DMS153 treated with DMSO at 0.1 percent for 48 hours (cell line): Measurements from ENCODE around the gene NCOR1.
"Not testable (repeated sequence)": the region's sequence is repeated elsewhere in the genome, so short reads cannot be mapped to it uniquely, and the experiment has no call there.

Experiments
- DNase-seq: peaks from one replicate; lab custom pipeline; 2025; ENCODE audit not compliant: unreplicated experiment; lab: John Stamatoyannopoulos, UW

The NCOR1 gene

GRCh38 chr17:16215965-16216316 is 607 bp upstream of the NCOR1 start:
- DNase-seq: peak; percentile 37

GRCh38 chr17:16215002-16215272 is 397 bp downstream of the NCOR1 start:
- no peak for DNase-seq

DNA sequence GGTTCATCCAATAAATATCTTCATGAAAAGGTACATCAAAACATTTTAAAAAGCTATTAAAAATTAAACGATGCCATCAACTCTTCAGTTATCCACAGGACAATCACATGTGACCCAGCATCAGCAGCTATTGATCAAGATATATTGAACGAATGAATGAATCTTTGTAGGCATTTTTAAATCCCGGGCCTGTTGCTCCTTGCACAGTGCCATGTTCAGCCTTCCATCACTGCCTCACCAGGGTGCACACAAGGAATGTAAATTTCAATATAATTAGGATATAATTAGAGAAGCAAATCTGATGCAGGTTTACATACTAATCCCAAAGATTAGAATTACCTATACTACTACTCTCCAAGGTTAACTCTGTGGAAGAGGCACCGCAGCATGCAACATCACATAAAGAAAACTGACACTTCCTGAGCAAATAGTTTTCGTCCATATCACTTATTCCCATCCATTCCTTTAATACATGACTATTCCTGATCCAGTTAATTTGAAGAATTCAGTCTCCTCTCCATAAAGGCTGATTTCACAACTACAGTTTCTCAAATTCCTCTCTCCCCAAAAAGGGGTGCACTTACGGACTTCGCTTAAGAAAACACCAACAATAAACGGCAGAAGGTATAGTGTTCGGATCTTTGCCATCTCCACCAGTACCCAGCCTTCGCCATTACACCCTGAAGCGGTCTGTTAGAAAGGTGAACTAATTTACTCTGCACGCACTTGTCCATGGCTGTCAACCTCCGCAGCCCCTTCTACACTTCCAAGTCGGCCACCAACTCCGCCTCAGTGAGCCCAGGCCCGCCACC is 938 bp downstream of the NCOR1 start:
- no peak for DNase-seq

GRCh38 chr17:16212793-16213192 is 2.5 kb downstream of the NCOR1 start:
- DNase-seq: no peak

DNA sequence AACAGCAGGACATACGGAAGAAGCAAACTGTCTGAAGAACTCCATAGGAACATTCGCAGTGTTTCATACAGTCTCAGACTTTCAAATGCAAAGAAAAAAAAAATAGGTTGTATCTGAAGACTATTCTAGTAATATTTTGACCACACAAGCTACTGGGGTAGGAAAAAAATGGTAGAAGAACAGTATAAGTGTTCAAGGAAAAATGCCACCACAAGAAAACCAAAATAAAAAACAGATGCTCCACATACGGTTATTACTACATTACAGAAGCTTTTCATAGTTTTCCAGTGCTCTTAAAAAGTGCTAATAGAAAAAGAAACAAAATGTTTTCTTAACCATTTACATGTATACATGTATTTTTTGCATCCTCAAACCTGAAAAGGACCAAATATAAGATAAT is 3.7 kb downstream of the NCOR1 start:
- no peak for DNase-seq

DNA sequence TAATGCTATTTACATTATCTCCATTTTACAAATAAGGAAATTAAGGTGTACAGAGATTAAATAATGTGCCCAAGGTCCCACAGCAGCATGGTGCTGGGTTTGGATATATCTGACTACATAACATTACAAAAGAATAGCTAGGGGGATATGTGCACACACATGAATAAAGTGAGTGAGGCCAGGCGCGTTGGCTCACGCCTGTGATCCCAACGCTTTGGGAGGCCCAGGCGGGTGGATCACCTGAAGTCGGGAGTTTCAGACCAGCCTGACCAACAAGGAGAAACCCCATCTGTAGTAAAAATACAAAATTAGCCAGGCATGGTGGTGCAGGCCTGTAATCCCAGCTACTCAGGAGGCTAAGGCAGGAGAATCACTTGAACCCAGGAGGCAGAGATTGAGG is 10.6 kb downstream of the NCOR1 start:
- DNase-seq: not testable (repeated sequence)

GRCh38 chr17:16202554-16203500 is 12.5 kb downstream of the NCOR1 start:
- DNase-seq: not testable (repeated sequence)

DNA sequence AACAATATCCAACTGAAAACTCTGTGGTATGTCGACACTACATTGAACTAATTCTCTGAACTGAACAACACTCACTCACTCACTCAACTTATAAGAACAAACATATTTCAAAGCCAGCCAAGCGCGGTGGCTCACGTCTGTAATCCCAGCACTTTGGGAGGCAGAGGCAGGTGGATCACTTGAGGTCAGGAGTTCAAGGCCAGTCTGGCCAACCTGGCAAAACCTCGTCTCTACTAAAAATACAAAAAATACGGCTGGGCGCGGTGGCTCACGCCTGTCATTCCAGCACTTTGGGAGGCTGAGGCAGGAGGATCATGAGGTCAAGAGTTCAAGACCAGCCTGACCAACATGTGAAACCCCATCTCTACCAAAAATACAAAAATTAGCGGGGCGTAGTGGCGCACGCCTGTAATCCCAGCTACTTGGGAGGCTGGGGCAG is 13.6 kb downstream of the NCOR1 start:
- not testable (repeated sequence) for DNase-seq

GRCh38 chr17:16199093-16199492 is 16.2 kb downstream of the NCOR1 start:
- no peak for DNase-seq

GRCh38 chr17:16197276-16197675 is 18.1 kb downstream of the NCOR1 start:
- no peak for DNase-seq

DNA sequence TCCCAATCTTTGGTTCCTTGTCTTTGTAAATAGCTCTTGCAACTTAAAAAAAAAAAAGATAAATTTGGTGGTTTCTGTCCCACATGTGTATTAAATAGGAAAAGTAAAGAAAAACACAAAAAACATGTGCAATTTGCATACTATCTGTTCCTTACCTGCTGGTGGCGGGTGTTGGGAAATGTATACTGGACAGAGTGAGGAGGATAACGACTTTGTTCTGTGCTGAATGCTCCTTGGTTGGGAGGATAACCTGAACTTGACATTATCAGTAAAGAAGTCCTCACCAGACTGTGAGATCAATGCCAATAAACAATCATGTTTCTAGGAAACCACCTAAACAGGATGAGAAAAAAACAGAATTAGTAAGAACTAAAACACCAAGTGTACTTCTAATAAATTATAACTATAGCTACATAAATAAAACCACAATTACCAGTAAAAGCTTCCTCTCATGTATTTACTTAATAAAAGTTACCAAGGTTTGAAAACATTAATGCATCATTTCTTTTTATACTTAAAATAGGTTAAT is 21.0 kb downstream of the NCOR1 start:
- DNase-seq: not testable (repeated sequence)

- DNase-seq: no peak
These were observed 23.7 kb downstream of the NCOR1 start for GRCh38 chr17:16191604-16192003.

- no peak for DNase-seq
These were observed 24.5 kb downstream of the NCOR1 start for GRCh38 chr17:16190703-16191360.

- no peak for DNase-seq
These were observed 25.5 kb downstream of the NCOR1 start for GRCh38 chr17:16189791-16190348.

DNA sequence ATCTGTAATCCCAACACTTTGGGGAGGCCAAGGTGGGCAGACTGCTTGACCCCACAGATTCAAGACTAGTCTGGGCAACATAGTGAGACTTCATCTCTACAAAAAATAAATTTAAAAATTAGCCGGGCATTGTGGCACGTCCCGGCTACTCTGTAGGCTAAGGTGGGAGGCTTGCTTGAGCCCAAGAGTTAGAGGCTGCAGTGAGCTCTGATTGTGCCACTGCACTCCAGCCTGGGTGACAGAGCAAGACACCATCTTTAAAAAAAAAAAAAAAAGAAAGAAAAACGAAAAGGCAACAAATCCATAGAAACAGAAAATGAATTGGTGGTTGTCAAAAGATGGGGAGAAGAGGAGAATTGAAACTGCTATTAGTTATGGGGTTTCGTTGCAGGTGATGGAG is 27.7 kb downstream of the NCOR1 start:
- DNase-seq: no peak

- DNase-seq: no peak
These were observed 33.8 kb downstream of the NCOR1 start for GRCh38 chr17:16181581-16181980.

GRCh38 chr17:16178836-16179235 is 36.5 kb downstream of the NCOR1 start:
- no peak for DNase-seq

DNA sequence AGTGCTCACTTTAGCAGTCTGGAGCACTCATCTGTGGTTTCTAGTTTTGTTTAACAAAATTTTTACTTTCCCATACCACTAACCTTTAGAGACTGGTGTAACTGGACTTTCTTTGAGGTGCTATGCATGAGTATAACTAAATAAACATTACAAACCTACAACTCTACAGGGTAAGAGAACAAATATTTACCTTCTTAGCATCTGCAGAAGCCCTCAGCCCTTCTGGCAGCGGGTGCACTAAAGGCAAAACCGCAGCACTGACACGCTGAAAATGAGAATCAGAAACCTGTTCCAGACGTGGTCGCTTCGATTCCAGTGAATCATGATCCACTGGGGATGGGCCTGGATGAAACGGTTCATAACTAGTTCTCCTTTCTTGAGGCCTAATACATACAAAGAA is 43.7 kb downstream of the NCOR1 start:
- DNase-seq: no peak

- not testable (repeated sequence) for DNase-seq
These were observed 48.6 kb downstream of the NCOR1 start for GRCh38 chr17:16166766-16167165.

DNA sequence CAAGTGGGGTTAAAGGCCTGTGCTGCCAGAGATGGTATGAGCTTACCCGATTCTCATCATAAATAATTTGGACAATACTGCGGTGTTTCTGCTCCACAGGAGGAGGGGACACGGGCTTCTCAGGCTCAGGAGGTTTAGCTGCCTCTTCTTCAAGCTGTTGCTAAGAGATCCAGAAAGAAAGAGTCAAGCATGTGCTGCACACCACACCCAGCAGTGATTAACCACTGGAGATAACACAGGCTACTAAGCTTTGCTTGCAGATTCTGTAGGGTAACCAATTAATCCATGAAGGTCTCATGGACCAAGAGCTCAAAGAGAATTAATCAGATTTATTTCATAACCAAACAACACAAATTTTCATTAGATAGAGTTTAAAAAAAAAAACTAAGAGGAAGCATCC is 56.6 kb downstream of the NCOR1 start:
- DNase-seq: no peak

GRCh38 chr17:16155536-16155935 is 59.8 kb downstream of the NCOR1 start:
- DNase-seq: no peak
